ENCODE measurements around the gene NKRF. TPM values are rescaled to one million over a fixed set of nuclear protein-coding genes. Genes with fewer than 3 reads are reported as not detected.

Gene NKRF
- total RNA-seq, 1 experiment from 2014 or later = 17.1 TPM

GRCh38 chrX:119618439-119618838 is 12.2 kb upstream of the NKRF start:
- DNase-seq (ENCODE audit: low spot score) = no peak
- in situ Hi-C loops (cut with HindIII; ENCODE audit: low sequenced_read_pairs) = no loop called here

GRCh38 chrX:119617517-119618164 is 11.4 kb upstream of the NKRF start:
- in situ Hi-C loops (cut with HindIII; ENCODE audit: low sequenced_read_pairs) = no loop called here
- no peak for DNase-seq (ENCODE audit: low spot score)

DNA sequence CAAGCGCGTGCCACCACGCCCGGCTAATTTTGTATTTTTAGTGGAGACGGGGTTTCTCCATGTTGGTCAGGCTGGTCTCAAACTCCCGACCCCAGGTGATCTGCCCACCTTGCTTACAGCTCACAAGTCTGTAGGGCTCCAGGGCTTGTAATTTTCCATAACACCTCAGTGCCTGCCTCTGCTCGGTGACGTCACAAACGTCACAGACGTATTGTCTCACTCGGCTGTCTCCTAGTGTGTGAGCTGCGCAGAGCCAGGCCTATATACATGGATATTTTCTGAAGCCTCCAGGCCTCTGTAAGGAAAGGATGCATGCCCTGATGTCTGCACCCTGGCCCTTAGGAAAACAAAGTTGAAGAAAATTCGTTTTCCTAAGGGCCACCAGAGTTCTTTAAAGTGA is 8.6 kb upstream of the NKRF start:
- no peak for DNase-seq (ENCODE audit: low spot score)
- in situ Hi-C loops (cut with HindIII; ENCODE audit: low sequenced_read_pairs) = no loop called here

DNA sequence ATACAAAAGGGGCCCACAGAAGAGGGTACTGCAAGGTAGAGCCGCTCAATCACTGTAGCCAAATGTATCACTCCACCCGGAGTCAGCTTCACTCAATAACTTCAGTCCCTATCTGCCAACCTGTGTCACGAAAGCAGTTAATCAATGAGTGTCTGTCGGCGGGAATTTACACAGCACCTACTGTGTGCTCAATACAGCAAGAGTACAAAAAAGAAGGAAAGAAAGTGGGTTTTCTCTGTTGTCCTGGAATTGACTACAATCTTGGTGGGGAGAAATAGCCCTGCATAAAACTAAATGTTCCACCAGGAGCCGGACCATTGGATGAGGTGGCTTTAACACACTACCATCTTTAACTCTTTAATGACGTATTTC is 780 bp upstream of the NKRF start:
- no peak for DNase-seq (ENCODE audit: low spot score)
- in situ Hi-C loops (cut with HindIII; ENCODE audit: low sequenced_read_pairs) = no loop called here

- in situ Hi-C loops (cut with HindIII; ENCODE audit: low sequenced_read_pairs) = no loop called here
- peak; percentile 37 for DNase-seq (ENCODE audit: low spot score)
Observed at GRCh38 chrX:119605464-119606279, 552 bp downstream of the NKRF start.

DNA sequence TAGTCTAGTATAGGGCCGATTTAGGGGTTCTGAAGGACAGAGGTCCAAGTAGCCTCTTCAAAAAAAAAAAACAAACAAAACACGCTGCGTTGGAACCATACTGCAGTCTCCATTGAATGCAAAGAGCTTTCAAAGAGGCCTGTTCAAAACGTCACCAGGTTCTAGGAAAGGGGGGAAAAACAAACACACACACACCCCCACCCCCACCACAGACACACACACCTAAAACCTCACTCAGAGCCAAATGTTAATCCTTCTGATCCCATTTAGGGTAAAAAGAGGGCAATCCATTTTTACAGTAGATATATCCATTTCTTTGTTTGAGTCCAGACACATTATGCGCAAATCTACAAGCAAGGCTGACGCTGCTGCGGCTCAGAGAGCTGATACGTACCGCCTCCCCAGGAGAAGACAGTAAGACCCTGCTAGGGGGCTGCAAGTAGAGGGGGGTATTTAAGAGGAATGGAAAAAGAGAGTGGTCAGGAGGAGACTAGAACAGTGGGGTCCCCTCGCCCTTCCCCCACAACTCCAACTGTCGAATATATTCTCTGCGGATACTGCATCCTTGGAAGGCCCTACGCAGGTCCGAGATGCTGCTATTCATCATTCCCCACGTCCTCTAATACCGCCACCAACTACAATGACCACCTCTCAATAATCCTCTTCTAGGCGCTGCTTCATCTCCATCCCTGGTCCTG is 1.3 kb downstream of the NKRF start:
- DNase-seq (ENCODE audit: low spot score) = peak; percentile 33
- in situ Hi-C loops (cut with HindIII; ENCODE audit: low sequenced_read_pairs) = no loop called here

- in situ Hi-C loops (cut with HindIII; ENCODE audit: low sequenced_read_pairs) = no loop called here
- DNase-seq (ENCODE audit: low spot score) = no peak
Observed at GRCh38 chrX:119602701-119603255, 3.4 kb downstream of the NKRF start.

- in situ Hi-C loops (cut with HindIII; ENCODE audit: low sequenced_read_pairs) = no loop called here
- no peak for DNase-seq (ENCODE audit: low spot score)
Observed at GRCh38 chrX:119589810-119590209, 16.4 kb downstream of the NKRF start.

DNA sequence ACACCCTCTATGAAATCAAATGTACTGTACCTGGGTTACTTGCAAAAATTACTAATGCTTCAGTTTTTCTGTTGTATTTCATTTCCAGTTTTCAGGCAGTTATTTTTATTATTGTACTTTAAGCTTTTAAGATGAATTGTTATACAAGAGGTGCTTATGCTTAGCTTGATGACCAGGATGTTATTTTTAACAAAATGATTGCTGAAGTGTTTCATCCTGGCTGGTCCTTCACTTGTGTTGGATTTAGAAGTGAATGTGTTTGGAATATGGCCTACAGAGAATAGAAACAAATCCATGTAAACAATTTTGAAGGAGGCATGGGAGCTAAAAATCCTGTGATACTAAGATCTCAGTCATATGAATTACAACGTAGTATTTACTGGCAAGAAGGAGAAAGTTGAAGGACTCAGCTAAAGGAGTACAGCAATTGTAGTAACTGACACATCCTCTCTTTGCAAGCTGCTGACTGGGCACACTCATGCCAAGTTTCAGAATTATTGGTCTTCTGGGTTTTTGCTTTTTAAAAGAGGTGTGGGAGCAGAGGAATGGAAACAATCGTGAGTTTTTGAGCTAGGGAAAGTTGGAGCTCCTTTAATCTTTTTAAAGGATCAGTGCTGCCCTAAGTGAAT is 22.7 kb downstream of the NKRF start:
- no peak for DNase-seq (ENCODE audit: low spot score)
- in situ Hi-C loops (cut with HindIII; ENCODE audit: low sequenced_read_pairs) = no loop called here

- DNase-seq (ENCODE audit: low spot score) = no peak
- in situ Hi-C loops (cut with HindIII; ENCODE audit: low sequenced_read_pairs) = no loop called here
Observed at GRCh38 chrX:119579414-119579813, 26.8 kb downstream of the NKRF start.

DNA sequence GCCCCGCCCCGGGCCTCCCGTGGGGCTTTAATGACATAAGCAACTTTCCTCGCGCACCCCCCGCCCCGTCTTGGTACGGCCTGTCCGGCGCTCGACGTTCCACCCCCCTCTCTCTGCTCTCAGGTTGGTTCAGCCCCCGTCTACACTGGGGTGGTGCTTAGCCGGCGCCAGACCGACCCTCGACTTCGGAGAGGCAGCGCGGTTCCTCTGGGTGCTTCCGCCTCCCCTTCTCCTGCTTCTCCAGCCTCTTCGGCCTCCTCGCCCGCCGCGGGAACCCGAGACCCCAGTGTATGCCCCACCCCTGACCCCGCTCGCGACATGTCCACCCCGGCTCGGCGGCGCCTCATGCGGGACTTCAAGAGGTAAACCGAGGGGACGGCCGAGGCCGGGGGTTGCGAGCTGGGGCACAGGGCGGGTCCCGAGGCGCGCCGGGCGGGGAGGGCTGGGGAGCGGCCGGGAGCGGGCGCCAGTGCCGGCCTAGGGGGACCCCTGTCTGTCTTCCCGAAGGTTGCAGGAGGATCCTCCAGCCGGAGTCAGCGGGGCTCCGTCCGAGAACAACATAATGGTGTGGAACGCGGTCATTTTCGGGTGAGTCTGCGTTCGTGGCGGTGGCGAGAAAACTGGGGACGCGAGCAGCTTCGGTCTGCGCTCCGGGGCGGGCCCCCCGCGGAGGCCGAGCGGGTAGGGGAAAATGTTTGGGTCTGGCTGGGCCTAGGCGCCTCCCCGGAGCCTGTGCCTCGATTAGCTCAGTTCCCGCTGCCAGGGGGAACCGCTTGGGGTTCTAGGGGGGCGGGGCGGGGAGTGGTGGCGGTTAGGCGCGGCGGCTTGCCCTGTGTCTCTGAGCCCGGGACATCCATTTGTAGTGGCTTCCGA is 31.6 kb downstream of the NKRF start, which contains the start of gene UBE2A:
UBE2A (plus strand) TSS at position 170 of the 873 bp plus-strand sequence; CDS start at position 319, 149 bp downstream.
- in situ Hi-C loops (cut with HindIII; ENCODE audit: low sequenced_read_pairs) = no loop called here
- DNase-seq (ENCODE audit: low spot score) = peak; percentile 85

- DNase-seq (ENCODE audit: low spot score) = peak; percentile 9
- in situ Hi-C loops (cut with HindIII; ENCODE audit: low sequenced_read_pairs) = no loop called here
Observed at GRCh38 chrX:119573840-119574393, 32.3 kb downstream of the NKRF start.

GRCh38 chrX:119573222-119573621 is 33.0 kb downstream of the NKRF start:
- no peak for DNase-seq (ENCODE audit: low spot score)
- in situ Hi-C loops (cut with HindIII; ENCODE audit: low sequenced_read_pairs) = no loop called here

DNA sequence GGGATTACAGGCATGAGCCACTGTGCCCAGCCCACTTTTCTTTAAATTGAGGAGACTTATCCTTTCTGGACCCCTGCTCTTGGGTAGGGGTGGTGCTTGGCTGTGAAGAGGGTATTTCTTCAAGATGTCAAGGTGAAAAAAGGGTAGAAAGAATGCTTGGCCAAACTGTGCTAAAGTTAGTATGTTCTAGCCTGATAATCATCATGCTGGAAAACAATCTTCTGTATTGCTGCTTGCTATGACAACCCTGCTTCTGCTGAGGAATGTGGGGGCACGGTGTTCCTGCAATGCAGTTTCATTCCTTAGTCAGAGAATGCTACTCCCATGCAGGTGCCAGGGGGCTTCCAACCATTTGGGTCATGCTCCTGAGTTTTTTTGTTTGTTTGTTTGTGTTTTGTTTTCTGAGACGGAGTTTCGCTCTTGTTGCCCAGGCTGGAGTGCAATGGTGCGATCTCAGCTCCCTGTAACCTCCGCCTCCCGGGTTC is 35.8 kb downstream of the NKRF start:
- no peak for DNase-seq (ENCODE audit: low spot score)
- in situ Hi-C loops (cut with HindIII; ENCODE audit: low sequenced_read_pairs) = no loop called here

DNA sequence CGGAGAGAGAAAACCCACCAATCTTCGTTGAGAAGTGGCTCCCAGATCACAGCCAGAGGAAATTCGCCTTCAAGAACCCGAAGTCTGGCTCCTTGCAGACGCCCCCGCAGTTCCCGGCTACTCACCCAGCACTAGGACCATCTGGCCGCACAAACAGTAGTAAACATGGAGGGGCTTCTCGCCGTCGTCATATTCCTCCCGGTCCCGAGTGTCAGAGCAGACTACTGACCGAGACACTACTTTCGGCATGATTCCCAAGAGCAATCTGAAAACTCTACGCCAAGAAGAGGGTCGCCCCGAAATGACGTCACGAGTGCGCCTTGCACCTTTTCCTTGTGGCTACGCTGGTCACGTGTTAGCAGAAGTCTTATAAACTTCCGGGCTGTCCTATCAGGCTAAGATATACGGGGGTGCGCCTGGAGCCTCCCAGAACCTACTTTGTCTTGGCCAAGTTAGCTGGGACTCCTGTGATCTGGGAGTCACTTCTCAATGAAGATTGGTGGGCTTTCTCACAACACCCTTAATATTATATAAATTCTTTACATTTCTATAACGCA is 41.0 kb downstream of the NKRF start, which contains the start of gene STEEP1:
STEEP1 (minus strand) TSS at position 303 of the 557 bp plus-strand sequence; CDS start at position 249, 54 bp downstream.
- DNase-seq (ENCODE audit: low spot score) = peak; percentile 85
- in situ Hi-C loops (cut with HindIII; ENCODE audit: low sequenced_read_pairs) = no loop called here

DNA sequence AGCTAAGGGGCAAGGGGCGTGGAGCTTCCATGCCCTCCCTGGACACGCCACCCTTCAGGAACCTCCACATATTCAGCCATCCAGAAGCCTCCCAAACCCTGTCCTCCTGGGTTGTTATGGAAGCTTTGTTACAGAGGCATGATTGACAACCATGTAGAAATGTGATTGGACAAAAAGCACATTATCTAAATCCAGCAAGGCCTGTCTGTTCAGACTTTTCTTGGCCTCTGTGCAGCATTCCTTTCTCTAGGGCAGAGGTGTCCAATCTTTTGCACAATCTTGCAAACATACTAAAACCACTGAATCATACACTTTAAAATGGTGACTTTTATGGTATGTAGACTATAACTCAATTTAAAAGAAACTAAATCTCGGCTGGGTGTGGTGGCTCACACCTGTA is 53.7 kb downstream of the NKRF start:
- in situ Hi-C loops (cut with HindIII; ENCODE audit: low sequenced_read_pairs) = no loop called here

GRCh38 chrX:119549327-119550016 is 56.8 kb downstream of the NKRF start:
- peak; percentile 3 for DNase-seq (ENCODE audit: low spot score)
- in situ Hi-C loops (cut with HindIII; ENCODE audit: low sequenced_read_pairs) = no loop called here

More for the DNA sequence above, 53.7 kb downstream of the NKRF start:
- no peak for DNase-seq (ENCODE audit: low spot score)
